ENCODE measurements around the gene PVALEF.

PVALEF gene

DNA sequence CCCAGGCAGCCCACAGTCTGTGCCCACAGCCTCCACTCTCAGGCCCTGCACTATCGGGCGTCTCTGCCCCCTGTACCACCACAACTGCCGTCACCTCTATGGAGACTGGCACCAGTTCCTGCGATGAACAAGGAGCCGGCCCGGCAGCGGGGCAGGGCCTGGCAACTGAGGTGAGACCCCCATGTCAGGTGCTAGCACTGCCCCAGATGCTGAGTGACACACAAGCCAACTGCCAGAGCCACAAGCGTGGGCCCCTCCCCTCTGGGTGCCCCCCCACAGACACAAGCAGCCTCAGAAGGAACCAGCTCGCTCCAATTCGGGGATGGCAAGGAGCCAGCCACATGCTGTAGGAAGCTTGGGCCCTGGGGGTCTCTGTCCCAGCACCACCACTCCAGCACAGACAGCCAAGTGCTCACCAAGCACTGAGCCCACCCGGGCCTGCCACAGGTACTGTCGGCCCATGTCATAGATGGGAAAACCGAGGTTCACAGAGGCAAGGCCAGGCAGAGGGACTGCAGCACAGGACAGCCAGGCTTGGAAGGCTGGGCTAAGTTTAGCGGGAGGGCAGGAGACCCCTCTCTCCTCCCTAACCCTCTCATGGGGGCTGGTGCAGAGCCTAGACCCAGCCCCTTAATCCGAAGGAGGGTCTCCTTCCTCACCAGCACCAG lies 1.5 kb upstream of the PVALEF start:
- no peak for DNase-seq

DNA sequence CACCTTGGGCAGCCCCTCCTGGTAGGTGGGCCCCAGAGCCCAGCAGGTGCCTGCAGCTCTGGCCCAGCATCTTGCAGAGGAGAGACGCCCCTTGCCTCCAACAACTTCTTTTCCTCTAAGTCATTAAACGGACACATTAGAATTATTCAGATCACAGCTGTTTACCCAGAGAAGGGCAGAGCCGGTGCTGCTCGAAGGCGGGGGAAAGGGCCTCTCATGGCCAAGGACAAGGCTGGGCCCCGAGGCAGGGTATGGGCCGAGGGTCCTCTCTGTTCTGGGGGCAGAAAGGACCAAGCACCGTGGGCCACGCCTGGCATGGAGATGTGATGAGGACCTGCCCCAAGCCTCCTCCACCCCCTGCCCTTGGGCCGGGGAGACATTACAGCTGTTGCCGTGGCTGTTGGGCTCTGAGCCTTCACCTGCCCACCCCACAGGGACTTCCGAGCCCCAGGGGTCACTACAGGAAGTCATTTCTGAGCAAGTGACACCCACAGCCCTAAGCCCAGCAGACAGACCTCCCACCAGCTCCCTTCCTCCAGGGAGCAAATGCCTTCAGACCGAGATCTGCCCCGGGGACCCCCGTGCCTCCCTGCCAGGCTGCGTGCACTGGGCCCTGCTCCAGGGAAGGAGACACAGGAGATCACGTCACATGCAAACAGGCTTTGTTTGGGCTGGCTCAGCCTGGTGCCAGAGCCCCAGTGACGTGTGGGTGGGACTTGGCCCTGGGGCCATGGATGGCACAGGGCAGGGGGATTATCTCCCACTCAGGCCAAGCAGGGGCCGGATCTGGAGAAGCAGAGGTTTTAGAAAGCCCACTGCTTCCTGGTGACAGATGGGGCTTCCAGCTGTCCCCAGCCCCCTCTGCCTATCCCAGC lies 699 bp upstream of the PVALEF start:
- DNase-seq, result peak; percentile 94

DNA sequence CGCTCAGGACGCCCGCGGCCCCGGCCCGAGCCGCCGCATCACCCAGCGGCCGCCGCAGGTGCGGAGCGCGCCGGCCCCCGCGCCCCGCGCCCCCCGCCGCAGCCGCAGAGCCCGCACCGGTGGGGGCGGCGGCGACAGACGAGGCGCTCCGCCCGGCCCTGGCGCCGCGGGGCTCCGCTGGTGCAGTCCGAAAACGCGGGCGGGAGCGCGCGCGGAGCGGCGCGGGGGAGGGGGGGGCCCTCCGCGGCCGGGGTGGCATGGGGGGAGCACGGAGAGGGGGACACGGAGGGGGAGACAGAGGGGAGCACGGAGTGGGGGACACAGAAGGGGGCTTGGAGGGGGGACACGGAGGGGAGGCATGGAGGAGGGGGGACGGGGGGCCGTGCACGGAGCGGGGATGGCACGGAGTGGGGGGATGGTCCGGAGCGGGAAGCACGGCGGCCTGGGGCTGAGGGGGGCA lies 756 bp downstream of the PVALEF start, which contains the start of gene AATK:
Gene AATK (minus strand): TSS at position 189 of the 460 bp plus-strand sequence. CDS start 229 bp downstream, outside the sequence.
- no peak for DNase-seq

DNA sequence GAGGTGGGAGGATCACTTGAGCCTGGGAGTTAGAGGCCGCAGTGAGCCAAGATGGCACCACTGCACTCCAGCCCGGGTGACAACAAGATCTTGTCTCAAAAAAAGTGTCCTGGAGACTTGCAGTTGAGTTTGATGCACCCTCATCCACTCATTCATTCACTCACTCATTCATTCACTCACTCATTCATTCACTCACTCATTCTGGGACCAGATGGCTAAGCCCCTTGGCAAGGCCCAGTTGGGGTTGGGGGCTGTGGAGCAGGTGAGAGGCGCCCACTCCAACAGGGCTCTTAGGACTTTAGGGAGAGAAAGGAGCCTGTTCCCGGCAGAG lies 1.9 kb downstream of the PVALEF start:
- DNase-seq, result no peak

DNA sequence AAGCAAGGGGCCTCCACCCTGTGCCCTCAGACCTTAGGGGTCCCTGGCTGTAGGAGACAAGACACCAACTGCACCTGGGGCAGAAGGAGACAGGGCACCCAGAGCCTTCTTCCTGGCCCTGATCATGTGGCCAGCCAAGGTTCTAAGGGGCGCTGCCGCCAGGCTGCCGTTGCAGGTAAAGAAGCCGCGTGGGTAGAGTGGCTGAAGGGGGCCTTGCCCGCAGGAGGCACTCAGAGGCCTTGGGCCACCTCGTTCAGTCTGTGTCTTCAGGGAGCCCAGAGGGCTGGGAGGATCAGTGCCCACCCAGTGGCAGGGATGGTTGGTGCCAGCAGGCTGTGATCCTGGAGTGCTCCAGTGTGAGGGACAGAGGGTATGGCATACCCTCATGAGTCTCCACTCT lies 2.3 kb downstream of the PVALEF start:
- DNase-seq, result no peak

DNA sequence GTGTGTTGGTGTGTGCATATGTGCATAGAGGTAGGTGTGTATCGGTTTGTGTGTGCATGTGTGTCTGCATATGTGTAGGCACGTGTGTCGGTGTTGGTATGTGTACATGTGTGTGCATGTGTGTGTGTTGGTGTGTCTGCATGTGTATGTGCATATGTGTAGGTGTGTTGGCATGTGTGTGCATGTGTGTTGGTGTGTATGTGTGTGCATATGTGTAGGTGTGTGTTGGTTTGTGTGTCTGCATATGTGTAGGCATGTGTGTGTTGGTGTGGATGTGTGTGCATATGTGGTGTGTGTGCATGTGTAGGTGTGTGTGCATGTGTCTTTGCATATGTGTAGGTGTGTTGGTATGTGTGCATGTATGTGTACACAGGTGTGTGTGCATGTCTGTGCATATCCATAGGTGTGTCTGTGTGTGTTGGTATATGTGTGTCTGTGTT lies 4.6 kb downstream of the PVALEF start:
- no peak for DNase-seq

DNA sequence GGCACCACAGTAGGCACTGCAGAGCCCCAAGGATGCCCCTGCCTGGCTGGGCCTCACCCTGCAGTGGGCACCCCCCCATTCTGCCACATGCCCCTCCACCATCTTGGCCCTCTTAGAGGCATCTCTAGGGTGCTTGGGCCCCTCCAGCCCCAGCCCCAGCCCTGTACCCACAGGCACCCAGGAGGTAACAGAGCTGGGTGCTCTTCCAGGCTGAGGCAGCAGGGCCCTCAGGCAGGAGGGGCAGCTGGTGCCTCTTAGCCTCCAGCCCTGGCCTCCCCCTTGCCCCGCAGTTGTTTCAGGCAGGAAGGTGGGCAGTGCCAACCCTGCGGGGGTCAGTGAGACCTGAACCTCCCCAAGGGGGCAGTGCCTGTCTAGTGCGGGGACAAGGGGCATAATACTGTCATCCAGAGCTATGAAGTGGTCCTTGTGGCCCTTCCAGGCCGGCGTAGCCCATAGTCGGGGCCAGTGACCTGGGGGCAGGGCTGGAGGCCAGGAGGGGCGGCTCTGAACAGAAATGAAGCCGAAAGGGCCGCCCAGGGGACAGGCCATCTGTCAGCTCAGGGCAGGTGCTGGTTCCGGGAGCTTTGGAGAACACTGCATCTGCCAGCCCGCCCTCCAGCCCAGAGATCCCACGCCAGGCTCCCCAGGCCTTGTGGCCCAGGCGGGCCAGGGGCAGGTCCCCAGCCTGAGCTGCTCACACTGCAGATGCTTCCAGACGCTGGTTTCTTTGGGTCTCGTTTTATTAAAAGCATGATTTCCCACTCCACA lies 5.6 kb downstream of the PVALEF start:
- peak; percentile 54 for DNase-seq

DNA sequence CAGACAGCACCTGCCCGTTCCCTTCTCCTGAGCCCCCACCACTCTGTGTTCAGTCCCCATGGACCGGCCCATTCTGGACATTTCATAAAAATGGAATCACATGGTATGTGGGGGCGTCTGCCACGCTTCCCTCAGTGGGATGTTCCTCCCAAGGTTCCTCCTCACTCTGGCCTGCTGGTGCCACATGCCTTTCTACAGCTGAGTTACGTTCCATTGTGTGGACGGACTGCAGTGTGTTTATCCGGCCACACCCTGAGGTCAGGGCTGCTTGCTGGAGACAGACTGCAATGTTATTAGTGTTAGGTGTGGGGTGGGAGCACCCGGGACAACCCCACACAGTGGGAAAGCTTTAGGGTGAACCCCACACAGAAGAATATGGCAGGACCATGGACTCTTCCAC lies 6.6 kb downstream of the PVALEF start:
- no peak for DNase-seq

DNA sequence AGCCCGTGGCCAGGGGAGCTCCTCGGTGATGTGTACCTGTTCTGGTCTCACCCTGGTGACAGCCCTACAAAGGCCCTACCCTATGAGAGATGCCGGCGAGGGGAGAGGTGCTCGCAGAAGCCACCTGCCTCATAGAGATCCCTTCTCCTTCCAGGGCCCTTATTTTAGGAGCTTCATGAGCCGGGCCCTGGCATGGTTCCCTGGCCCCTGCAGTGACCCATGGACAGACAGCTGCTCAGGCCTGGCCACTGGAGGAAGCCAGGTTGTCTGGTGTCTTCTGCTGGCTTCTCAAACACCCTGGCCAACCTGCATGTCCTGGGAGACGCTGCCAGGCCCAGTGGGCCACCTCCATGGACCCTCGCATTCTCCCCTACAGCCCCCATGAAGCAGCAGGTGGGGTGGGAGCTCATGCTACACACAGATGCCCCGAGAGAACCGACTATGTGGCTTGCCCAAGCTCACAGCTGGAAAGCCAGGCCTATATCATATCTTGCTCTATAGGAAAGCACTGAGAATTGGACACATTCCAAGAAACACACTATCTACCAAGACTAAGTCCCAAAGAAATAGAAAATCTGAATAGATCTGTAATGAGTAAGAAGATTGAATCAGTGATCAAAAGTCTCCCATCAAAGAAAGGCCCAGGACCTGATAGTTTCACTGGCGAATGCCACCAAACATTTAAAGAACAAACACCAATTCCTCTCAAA lies 7.9 kb downstream of the PVALEF start:
- no peak for DNase-seq

DNA sequence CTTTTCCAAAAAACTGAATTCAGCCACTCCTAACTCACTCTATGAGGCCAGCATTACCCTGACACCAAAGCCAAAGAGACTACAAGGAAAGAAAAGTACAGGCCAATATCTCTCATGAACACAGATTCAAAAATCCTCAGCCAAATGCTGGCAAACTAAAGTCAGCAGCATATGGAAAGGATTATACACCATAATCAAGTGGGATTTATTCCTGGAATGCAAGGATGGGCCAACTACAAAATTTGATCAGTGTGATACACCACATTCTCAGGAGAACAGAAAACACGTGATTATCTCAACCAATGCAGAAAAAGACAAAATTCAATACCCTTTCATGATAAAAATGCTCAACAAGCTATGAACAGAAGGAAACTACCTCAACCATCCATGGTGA lies 8.5 kb downstream of the PVALEF start:
- DNase-seq, result no peak

DNA sequence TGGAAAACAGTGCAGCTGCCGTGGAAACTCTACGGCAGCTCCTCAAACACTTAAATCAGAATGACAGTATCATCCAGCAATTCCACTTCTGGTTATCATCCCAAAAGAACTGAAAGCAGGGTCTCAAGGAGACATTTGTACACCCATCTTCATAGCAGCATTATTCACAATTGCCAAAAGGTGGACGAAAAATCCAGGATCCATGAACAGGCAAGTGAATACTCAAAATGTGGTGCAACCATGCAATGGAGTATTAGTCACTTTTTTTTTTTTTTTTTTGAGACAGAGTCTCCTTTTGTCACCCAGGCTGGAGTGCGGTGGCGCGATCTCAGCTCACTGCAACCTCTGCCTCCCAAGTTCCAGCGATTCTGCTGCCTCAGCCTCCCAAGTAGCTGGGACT lies 11.4 kb downstream of the PVALEF start:
- DNase-seq, result no peak

DNA sequence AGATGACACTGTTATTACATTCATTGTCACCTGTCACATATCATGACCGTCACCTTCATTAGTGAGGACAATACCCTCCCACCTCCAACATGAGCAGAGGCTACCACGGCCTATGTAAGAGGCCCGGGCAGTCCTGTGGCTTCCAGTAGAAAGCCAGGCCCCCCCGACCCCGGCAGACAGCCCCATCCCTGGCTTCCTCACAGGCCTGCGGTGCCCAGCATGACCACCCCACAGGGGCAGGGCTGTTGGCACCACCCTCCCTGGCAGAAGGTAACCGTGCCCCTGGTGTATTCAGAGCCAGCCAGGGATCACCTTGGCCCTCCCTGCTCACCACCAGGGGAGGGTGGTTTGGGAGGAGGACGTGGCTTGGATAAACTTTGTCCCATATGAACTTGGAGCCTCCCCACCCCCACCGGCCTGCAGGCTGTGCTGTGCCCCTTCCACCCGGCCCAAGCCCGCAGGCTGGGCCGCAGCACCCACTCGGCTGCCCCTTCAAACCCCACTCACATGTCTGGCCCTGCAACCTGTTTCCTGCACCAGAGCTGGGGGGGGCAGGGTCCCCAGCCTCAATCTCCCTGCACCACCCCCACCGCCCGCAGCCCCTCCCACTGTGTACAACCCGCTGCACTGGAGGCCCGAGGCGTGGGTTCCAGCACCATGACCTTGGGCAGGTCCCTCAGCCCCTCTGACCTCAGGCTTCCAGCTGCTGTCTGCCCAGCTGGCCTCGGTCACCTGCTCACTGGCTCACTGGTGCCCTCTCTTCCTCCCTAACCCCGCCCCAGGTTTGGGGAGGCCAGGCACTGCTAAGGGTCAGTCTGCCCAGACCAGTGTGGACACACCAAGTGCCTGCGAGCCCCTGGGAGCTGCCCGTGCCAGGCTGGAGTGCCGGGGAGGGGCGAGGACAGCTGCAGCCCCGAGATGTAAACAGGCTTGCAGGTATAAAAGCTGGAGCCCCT lies 13.1 kb downstream of the PVALEF start:
- DNase-seq, result no peak

DNA sequence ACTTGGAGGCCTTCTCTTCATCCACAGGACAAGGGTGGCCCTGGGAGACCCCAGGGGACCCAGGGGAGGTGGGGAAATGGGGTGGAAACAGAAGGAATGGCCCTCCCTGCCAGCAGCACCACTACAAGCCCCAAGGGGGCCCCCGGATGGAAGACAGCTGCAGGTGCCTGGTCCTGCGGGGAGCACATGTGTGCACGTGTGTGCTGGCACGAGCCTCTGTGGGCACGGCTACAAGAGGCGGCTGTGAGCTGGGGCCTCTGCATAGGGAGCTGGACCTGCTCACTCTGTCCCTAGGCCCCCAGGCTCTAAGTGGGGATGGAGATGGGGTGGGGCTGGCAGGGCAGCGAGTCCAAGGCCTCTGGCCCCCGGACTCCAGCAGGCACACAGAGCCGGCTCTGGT lies 13.9 kb downstream of the PVALEF start:
- DNase-seq, result no peak

DNA sequence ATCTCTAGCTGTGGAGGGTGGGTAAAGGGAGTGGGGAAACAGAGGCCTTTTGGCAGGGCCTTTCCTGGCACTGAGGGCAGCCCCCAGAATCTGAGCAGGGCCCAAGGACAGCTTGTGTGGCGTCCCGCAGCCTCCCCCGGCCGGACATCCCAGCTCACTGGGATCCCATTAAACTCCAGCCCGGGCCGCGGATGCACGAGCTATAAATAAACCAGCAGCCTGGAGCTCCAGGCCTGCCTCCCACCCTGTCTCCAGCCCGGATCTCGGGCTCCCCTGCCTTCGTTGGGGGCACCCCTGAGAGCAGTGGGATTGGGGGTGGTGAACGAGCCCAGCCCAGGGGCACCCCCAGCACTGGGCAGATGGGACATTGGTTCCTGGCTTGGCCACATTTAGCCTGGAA lies 14.6 kb downstream of the PVALEF start:
- no peak for DNase-seq

DNA sequence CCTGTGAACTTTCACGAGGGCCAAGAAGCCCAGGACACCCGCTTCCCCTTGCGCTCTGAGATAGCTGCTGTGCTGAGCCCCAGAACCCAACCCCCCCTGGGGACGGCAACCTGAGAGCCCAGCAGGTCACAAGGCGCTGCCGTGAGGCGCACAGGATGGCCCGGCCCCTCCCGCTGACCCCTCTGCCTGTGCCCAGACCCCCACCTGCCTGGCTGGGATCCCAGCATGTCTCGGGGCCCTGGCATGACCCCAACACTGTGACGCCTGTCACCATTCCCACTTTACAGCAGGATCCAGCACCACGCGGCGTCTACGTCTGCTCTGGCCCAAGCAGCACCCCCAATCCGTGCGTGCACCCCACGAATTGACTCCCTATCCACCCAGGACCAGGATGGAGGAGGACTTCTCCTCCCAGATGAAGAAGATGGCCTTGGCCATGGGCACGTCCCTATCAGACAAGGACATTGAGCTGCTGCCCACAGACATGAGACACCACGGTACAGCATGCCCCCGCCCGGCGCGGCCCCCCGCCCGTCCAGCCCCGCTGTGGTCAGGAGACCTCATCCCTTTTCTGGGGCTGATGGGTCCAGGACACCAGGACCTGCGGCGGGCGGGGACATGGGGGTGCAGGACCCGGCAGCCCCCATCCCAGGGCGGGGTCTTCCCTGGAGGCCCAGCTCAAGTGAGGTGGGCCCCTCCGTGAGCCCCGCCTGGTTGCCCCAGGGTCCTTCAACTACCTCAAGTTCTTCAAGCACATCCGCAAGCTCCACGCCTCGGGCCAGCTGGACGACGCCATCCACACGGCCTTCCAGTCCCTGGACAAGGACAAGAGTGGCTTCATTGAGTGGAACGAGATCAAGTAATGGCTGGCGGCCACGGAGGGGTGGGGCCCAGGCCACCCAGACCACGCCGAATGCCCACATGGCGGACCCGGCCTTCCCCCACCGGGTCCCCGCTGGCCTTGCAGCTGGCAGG lies 15.8 kb downstream of the PVALEF start:
- no peak for DNase-seq

DNA sequence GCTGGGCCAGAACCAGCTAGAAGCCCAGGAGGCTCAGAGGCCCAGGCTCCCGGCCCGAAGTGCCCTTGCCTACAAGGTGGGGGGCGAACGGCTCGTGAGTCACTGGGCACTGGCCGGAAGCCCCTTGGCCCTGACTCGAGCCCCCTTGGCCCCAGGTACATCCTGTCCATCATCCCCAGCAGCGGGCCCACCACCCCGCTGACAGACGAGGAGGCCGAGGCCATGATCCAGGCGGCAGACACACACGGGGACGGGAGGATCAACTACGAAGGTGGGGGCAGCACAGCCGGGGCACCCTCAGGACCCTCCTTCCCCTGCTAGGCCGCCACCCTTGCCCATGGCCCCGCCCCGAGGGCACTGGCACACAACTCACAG lies 16.5 kb downstream of the PVALEF start:
- DNase-seq, result no peak

DNA sequence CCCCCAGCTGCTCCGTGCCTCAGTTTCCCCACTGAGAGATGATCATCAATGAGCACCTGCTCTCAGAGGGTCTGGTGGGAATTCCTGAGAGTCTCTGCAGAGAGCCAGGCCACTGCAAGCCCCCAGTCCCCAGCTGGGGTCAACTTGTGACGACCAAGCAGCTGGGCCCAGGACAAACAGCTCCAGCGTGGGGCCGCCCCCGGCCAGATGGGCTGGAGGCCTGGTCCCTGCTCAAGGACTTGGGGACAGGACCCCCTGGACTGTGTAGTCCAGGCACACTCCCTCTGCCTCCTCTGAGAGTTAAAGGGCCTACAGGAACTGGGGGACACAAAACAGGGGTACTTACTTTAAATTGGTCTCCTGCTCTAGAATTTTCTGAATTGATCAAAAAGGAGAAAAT lies 17.3 kb downstream of the PVALEF start:
- no peak for DNase-seq

DNA sequence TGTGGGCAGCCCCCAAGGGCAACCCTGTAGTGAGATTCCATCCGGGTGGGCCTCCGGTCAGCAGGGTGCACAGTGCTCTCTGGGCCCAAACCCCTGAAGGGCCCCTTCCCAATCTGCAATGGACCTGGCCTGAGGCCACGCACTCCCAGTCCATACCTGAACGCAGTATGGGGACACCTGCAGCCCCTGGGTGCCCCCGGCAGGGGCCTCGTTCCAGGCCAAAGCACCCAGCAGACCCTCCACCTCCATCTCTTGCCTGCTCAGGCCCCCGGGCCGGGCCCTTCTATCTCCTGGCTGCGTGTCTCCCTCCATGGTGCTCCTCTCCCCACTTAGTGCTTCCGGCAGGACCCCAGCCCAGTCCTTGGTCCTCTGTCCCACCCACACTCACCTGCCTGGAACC lies 18.0 kb downstream of the PVALEF start:
- no peak for DNase-seq

DNA sequence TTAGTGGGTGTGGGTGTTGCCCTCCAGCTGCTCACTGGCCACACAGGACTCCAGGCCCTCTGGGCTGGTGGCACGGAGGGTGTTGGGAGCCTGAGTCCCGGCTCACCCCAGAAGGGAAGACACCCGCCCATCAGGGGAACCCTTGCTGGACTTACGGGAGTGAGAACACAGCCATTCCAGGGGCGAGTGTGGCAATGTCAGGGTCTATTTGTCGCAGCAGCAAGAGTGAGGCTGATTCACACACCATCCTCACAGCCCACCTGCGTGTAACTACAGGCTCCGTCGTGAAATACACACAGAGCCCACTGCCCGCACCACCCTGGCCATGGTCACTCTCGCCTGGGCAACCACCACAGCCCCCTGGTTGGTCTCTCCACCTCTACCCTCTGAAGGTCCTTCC lies 18.5 kb downstream of the PVALEF start:
- no peak for DNase-seq

DNA sequence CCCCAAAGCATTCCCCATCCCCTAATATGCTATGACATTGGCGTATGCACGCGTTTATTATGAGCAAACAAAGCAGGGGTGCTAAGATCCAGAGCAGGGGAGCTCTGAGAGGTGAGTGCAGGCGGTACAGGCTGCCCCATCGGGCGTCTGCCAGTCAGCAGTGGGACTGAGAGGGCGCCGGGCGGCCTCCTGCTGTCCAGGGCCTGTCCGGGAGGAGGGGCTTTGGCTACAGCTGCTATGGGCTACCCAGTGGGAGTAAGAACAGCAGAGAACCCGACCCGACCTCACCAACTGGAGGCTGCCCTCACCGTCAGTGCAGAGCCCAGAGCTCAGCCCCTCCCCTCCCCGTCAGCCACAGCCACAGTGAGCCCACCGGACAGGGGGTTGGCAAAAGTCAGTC lies 19.2 kb downstream of the PVALEF start:
- DNase-seq, result no peak

DNA sequence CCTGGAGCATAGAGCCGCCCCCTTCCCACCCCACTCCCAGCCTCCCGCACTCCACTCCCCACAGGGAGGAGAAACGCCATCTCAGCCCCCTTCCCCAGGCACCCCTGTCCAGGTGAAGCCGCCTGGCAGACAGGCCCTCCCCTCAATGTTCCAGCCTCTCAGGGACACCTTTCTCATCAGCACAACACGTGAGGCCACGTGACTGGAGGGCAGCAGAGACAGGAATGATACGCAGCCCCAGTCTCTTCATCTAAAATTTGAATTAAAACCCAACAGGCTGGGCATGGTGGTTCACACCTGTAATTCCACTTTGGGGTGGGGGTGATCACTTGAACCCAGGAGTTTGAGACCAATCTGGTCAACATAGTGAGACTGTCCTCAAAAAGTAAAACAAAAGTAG lies 20.9 kb downstream of the PVALEF start:
- no peak for DNase-seq
